ENCODE measurements around the gene UBE2N.

GRCh38 chr12:93361151-93361919, 80.4 kb downstream of the UBE2N start:
- TF ChIP-seq CTCF (IDR thresholded peaks at IDR 0.05; ENCODE audit: insufficient read depth, low read length, poor library complexity, severe bottlenecking) (no peak), EZH2phosphoT487 (conservative IDR thresholded peaks at IDR 0.05; ENCODE audit: low read length) (no peak)
